GM19324 (cell line): Measurements from ENCODE around the gene FGF21.
"Not testable (repeated sequence)": the region's sequence is repeated elsewhere in the genome, so short reads cannot be mapped to it uniquely, and the experiment has no call there.

Source experiments
- ATAC-seq: cut with Tn5 transposase; IDR thresholded peaks from one replicate; pipeline ENCODE4 v1.9.1; 2021; ENCODE audit warnings: mild to moderate bottlenecking, moderate library complexity; ENCODE audit not compliant: unreplicated experiment, low FRiP score

FGF21 gene, protein sequence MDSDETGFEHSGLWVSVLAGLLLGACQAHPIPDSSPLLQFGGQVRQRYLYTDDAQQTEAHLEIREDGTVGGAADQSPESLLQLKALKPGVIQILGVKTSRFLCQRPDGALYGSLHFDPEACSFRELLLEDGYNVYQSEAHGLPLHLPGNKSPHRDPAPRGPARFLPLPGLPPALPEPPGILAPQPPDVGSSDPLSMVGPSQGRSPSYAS

DNA sequence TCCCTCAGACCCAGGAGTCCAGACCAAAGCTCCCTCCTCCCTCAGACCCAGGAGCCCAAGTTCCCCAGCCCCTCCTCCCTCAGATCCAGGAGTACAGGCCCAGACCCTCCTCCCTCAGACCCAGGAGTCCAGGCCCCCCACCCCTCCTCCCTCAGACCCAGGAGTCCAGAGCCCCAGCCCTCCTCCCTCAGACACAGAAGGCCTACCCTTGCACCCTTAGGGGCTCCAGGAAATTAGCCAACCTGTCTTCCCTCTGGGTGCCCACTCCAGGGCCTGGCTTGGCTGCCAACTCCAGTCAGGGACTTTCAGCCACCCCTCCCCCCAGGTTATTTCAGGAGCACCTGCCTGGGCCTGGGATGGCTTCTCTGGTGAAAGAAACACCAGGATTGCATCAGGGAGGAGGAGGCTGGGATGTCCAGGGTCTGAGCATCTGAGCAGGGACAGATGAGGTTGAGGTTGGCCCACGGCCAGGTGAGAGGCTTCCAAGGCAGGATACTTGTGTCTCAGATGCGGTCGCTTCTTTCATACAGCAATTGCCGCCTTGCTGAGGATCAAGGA lies at the start of gene FGF21:
TSS of gene FGF21 (plus strand) at position 441 of the 558 bp plus-strand sequence. CDS start 713 bp downstream, outside the sequence.
- no peak for ATAC-seq

DNA sequence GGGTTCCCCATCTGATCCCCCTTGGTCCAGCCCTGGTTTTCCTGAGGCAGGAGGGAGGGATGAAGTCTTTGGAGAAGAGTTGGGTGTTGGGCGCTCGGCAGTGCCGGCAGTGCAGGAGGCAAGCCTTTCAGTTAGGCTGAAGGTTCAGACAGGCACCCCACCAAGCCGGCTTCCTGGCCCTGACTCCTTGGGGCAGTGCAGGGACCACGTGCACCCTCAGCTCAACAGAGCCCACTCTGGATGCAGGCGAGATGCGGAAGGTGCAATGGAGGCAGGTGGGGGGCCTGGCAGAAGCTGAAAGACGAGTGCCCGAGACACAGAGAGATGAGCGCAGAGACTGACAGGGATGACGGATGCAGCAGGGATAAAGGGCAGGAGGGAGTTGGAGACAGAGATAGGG lies 46.9 kb upstream of the FGF21 start:
- ATAC-seq, result no peak

DNA sequence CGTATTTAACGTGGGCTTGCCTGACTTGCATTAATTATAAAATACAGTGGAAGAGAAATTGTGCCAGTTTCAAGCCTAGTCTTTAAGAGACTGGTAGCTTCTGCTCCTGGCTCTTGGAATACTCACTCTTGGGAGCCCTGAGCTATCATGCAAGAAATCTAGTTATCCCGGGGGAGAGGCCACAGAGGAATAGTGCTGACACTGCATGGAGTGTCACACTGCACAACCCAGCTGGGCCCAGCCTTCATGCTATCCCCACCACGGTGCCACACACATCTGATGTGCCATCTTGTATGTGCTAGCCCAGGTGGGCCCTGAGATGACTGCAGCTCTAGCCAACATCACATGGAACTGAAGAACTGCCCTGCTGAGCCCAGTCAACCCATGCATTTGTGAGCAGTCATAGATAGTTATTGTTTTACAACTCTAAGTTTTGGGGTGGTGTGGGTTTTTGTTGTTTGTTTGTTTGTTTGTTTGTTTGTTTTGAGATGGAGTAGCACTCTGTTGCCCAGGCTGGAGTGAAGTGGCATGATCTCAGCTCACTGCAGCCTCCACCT lies 44.1 kb upstream of the FGF21 start:
- ATAC-seq, result no peak

DNA sequence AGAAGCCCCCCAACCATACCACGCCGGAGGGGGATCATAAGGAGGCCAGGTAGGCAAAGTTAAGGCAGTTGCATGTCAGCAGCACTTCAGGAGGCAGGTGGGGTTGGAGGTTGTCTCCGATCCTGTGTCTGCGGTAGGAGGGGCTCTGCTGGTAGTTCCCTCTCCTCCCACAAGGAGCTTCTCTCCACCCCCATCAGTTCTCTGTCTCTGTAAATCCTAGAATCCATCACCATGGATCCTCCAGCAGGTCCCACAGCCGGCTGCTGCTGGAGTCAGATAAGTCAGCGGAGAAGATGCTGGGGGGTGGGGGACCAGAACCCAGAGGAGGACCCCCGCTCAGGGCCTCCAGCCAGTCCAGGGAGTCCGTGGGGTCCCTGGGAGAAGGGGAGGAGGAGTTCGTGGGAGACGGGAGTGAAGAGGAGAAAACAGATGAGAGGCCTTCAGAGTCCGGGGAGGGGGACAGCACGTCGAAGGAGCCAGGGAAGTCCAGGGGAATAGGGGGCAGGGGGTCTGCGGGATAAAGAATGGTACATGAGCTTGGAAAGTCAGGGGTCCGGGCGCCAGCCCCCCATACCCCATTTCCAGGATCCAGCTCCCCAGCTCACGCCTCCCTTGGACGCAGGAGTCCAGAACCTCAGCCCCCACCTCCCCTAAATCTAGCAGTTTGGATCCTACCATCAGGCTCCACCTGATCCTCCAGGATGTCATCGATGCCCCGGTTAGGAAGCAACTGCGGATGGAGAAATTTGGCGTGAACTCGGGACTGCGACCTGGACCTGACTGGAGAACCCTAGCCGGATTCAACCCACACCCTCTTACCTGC lies 42.1 kb upstream of the FGF21 start:
- ATAC-seq, result no peak

DNA sequence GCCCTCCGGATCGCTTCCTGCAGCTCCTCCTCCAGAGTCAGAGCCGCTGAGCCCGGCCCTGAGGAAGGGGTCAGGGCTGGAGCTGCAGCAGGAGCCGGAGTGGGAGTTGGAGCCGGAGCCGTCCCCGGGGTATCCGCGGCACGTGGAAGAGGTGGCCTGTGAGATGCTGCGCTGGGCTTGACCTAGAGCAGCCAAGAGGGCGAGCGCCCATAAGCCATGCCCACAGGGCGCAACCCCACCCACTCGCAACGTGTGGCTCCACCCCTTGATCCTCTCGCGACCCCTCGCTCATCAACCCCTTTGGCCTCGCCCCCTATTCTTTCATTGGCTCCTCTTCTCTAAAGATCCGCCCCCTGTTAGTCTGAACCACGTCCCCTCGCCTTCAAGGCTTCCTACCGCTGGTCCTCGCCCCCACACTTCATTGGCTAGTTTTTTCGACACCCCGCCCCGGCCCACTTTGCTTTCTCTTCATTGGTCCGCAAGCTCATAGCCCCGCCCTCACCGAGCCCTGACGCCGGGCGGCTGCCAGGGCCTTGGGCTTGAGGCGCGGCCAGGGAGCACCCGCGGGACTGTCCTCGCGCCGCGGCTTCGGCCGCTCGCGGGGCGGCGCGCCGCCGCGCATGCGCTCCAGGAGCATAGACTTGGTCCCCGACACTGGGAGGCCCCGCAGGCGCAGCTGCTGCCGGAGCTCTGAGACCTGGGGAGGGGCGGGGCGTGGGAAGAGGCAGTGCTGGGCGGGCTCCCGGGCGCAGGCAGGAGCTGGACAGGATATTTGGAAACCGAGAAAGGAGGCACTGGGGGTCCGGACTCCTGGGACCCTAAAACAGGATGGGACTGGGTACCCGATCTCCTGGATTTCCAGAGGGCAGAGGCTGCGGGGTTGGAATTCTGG lies 41.2 kb upstream of the FGF21 start:
- peak; percentile 89 for ATAC-seq

DNA sequence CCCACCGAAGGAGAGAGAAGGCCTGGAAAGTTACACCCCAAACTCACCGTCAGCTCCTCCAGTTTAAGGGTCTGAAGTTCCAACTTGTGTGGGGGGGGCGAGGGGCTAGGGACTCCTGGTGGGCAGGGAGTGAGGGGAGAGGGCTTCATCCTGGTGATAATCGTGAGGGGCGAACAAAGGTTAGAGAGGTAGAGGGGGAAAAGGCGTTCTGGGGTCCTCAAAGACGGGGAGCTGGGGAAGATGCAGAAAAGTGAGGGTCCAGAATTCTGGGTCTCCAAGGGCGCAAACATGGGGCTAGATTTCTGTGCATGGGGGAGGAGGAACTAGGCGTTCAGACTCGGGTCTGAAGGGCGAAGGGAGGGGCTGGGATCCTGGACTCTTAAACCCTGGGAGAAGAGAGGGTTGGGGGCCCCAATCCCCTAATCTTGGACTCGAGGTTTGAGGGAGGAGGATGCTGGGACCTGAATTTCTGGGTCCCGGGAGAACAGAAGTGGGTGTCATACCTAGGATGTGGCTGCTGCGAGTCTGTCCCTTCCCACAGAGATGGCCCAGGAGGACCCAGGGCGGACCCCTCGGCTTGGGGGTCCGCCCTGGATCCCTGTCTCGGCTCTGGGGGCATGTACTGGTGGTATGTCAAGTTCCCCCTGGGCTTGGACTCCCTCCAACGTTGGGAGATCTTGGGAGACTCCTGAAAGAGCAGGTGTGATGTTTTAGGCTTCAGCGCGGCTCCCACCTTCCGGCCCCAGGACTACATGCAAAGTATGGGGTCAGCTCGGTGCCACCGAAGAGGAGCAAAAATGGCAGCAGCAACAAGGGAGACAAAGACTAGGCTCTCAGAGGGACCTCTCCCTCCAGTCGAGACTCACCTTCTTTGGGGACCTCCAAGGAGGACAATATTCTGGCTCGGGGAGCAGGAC lies 40.3 kb upstream of the FGF21 start:
- ATAC-seq, result no peak

DNA sequence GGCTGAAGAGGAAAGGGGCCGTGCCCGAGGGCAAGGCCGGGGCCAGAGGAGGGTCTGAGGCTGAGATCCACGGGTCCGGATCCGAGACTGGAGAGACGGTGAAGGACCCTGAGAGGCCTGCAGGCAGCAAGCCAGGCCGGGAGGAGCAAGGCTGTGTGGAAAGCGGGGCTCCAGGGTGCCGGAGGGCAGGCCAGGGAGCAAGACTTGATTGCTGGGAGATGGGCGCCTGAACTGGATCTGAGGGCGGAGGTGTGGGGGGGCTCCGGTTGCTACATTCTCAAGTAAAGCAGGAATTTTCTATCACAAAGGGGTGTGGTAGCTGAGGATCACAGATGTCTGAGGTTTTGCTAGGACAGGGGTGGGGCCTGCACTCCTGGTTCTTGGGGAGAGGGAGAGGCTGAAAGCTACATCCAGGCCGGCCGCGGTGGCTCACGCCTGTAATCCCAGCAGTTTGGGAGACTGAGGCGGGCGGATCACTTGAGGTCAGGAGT lies 39.6 kb upstream of the FGF21 start:
- ATAC-seq, result no peak

DNA sequence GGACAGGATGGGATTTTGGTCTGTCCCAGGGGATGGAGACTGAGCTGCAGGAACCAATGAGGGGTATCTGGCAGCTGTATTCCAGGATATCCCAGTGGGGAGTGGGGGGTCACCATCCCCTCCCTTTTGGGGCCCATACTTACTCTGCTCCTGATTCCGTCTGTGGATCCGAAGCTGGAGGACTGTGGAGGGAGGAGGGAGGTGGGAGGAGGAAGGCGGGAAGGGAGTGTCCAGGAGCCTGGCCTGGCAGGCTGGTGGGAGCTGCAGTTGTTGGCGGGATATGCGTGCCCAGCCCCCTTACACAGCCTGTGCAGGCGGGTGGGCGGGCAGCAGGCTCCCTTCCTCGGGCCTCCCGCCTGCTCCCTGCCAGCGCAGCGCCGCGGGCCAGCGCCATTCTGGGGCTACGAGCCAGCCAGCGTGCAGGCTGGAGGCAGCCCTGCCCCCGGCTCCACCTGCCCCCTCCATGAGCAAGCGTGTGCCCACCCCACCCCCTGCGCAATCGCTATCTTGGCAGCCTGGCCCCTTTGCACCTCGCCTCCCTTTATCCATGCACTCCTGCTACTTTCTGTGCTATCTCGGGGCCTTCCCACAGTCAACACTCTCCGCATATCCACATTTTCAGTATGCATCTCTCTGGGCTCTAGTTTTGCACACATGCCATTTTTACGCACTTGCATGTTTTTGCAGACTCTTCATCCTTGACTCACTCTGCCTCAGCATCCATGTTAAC lies 38.6 kb upstream of the FGF21 start:
- no peak for ATAC-seq

DNA sequence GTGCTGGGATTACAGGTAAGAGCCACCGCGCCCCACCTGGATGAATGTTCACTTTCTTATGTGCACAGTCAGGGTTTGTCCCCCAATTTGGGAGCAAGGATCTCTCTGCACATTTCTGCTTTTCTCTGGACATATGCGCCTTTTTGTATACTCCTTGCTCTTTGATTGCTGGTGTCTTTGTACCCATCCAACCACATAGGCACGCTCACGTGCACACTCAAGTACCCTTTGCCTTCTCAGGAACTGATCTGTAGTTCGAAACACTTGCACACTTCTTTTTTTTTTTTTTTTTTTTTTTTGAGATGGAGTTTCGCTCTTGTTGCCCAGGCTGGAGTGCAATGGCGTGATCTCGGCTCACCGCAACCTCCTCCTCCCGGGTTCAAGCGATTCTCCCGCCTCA lies 37.2 kb upstream of the FGF21 start:
- not testable (repeated sequence) for ATAC-seq

DNA sequence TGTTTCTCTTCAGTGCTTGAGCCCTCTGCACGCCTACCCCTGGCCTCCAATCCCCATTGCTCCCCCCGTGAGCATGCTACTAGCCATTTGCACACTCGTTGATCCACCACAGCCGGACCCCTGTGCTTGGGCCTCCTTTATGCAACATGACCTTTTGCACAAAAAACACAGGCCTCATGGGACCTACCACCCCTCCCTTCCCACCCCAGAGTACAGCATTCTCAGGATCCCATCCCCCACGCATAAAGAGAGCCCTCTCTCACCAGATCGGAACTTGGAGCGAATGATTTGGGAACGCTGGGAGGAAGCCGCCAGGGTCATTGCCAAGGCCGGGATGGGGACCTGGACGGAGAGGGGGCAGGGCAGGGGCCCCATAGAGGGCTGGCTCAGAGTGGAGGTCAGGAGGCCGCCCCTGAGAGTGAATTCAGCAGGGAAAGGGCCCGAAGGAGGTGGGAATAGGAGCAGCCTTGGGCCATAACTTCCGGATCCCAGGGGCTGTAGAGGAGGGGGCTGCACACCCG lies 36.6 kb upstream of the FGF21 start:
- no peak for ATAC-seq

DNA sequence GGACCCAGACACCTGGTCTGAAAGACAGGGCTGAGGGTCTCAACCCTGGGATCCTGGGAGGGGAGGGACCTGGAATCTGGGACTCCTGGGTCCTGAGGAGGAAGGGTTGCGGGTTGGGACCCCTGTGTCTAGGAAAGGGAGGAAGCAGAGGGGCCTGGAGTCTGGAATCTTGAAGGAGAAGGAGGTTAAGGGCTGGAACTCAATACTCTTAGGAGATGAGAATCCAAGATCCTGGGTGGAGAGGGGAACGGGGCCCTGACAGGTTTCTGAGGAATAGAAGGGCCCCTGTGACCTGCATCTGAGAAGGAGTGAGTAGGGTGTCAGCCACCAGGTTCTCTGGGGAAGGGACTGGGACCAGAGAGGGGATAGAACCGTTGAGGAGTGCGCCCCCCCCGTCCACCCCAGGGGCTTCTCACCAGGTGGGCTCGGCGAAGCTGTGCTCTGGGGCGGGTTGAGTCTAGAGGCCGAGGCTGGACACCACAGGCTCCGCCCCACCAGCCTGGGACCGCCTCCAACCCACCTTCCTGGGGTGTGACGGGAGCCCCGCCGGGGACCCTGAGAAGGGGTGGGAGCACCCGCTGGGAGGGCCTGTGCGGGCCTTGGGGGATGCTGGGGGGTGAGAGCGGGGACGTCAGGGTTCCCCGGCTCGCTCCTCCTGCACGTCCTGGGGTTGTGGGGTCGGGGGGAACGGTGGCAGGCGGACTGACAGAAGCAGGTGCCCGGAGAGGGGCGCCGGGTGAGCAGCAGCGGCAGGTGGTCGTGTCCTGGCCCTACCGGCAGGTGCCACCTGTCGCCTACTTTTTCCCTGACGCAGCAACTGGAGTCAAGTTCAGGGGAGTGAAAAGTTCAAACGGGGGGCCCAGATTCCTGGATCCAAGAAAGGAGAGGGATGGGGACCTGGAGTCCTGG lies 35.8 kb upstream of the FGF21 start, which contains the start of gene MAMSTR:
TSS of gene MAMSTR (minus strand) at position 463 of the 909 bp plus-strand sequence. CDS start 694 bp downstream, outside the sequence.
- no peak for ATAC-seq

DNA sequence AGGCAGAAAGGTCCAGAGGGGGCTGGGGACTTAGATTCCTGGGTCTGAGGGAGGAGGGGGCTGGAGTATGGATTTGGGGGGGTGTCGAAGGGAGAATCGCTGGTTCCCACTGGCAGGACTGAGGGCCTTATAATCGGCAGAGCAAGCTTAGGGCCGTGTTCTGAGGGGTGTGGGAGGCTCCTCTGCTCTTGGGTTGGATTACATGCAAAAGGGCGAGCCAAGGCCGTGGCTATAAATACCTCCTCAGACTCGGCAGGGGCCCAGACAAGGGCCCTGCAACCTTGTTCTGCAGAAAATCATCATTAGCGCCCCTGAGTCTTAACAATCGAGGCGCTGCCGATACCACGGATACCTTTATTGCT lies 35.1 kb upstream of the FGF21 start:
- no peak for ATAC-seq

DNA sequence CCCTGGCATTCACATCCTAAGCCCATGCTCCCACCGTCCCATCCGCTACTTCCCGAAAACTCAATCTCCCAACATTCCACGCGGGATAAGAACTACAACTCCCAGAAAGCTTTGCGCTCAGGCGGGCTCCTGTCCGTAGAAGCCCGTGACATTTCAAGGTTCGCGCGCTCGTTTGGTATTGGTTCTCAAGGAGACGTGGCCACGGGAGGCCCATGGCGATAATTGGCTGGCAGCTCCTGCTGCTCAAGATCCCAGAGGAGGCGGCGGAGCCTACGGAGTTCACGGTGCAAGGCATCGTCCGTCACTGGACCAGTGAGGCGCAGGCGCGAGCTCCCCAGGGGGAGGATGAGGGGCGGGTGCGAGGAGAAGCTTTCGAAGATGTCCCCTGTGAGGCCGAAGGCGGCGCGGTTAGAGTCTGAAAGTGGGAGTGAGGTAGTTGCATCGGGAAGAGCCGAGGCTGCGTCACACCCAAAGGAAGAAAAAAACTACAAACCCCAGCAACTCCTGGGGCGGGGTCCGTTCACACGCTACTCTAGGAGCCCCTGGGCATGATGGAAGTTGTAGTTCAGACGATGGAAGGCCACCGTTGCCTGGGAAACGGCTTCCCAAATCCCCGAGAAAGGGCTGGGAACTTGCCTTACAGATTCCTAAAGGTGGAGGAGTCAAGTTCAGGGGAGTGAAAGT lies 34.6 kb upstream of the FGF21 start:
- peak; percentile 82 for ATAC-seq

DNA sequence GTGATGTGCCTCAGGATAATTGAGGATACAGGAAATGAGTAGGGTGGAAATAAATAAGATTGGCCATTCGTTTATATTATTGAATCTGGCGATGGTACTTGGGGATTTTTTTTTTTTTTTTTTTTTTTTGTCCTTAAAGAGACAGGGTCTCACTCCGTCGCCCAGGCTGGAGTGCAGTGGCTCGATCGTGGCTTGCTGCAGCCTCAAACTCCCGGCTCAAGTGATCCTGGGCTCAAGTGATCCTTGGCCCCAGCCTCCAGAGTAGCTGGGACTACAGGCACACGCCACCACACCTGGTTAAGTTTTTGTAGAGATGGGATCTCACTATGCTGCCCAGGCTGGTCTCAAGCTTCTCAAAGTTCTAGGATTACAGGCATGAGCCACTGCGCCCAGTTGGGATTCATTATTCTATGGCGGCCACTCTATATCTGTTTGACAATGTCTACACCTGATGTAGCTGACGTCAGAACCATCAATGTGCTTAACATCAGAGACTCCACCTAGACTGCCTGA lies 33.1 kb upstream of the FGF21 start:
- no peak for ATAC-seq

DNA sequence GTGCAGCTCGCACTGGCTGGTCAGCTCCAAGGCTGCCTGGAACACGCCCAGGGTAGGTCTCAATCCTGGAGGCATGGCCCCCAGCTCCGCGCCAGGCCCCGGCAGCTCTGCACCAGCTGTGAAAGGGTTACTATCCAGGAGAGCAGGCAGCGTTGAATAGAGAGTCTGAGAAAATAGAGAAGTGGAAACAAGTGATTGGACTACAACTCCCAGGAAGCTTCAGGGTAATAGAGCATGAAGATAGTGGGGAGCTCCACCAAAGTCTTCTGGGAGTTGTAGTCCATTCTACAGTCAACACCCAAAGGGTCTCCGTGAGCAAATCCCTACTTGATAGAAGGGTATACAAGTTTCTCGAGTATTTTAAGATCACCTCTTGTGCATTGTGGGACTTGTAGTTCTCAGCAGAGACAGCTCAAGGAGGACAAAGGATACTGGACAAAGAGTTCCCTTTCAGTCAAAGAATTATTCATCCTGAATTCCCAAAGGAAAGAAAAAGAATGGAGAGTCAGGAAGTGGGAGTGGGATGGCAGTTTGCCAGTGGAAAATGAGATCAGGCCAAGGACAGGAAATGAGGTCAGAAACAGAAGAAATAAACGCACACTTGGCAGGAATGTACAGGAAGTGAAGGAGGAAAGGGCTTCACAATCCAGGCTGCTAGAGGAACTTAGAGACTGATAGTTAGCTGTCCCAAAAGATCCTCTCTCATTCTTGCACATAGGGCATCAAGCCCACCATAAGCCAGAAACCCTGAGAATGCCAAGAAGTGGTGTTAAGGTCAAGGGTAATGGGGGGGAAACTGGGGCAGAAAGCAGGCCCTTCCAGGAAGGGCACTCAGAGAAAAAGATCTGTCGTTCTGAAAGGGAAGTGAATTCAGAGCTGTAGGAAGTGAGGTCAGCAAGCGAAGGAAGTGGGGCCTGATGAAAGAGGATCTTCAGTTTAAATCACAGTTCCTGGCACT lies 30.2 kb upstream of the FGF21 start:
- ATAC-seq, result no peak
